HepG2 (cell line): Measurements from ENCODE around the gene STEAP1. TPM values are rescaled to one million over a fixed set of nuclear protein-coding genes. Genes with fewer than 3 reads are reported as not detected.

Source experiments
- ATAC-seq: fragments of 200-7000 bp; cut with Tn5 transposase; 3 replicates; pipeline ENCODE4 v1.9.1; 2020; ENCODE audit warnings: mild to moderate bottlenecking, moderate library complexity
- BruUV-seq: library from RNA; stranded (reverse); fragments of 400-500 nt; replicated peaks from 2 replicates; lab custom pipeline; 2021; lab: Mats Ljungman, UMichigan
- CTCF ChIA-PET: fragments of 300-600 bp; formaldehyde crosslinking; extraction: SDS; loops from one replicate; lab custom pipeline; 2021; ENCODE audit warnings: low total read pairs, inconsistent platforms, low intra/inter-chr PET ratio; lab: Yijun Ruan, JAX
- POLR2A ChIA-PET: fragments of 350-600 bp; sonication (Branson Sonifier 250); formaldehyde crosslinking; loops from one replicate; lab custom pipeline; 2020; ENCODE audit warnings: antibody characterized with exemption, inconsistent platforms; lab: Yijun Ruan, JAX
- DNase-seq: peaks from one replicate; pipeline ENCODE4 v3.0.0-alpha.2; 2015; ENCODE audit warnings: low spot score
- FAIRE-seq: peaks from 3 replicates; lab custom pipeline; 2011; peaks lifted over from hg19 to GRCh38; lab: Jason Lieb, UNC
- H2AFZ ChIP-seq: one replicate; pipeline ENCODE4 v1.6.1; 2011; ENCODE audit warnings: low read length, inconsistent platforms
- H3K27ac ChIP-seq: fragments of 300-600 bp; 3 replicates; pipeline ENCODE4 v1.8.0; 2011; ENCODE audit warnings: mixed run types, mild to moderate bottlenecking, mixed read lengths, low read length, inconsistent platforms; ENCODE audit not compliant: insufficient read depth; ENCODE audit errors: extremely low read length
- H3K27me3 ChIP-seq, 2 experiments: fragments of 200-600 bp in 1 of 2; 2 replicates in 1 of 2; 3 replicates in 1 of 2; pipeline versions ENCODE4 v1.6.0 to v1.8.0; 2011; ENCODE audit warnings: low read length in 2 of 2, mild to moderate bottlenecking in 2 of 2, moderate library complexity in 2 of 2, inconsistent platforms in 1 of 2; ENCODE audit not compliant: insufficient read depth in 2 of 2, control insufficient read depth in 1 of 2
- H3K36me3 ChIP-seq, 2 experiments: fragments of 200-600 bp in 1 of 2; replicated peaks in 1 of 2; 2 replicates in 1 of 2; 3 replicates in 1 of 2; pipeline versions ENCODE4 v1.5.1 to v1.8.0; 2011; ENCODE audit warnings: low read length in 2 of 2, inconsistent platforms in 1 of 2; ENCODE audit not compliant: insufficient read depth in 2 of 2, control insufficient read depth in 1 of 2
- H3K4me1 ChIP-seq: 2 replicates; pipeline ENCODE4 v1.5.1; 2012; ENCODE audit warnings: low read length, inconsistent platforms; ENCODE audit not compliant: insufficient read depth
- H3K4me2 ChIP-seq: 2 replicates; pipeline ENCODE4 v1.6.0; 2011; ENCODE audit warnings: low read depth, low read length, inconsistent platforms
- H3K4me3 ChIP-seq, 3 experiments: fragments of 200-600 bp in 1 of 3; sonication (generic), shearing (Covaris generic) in 1 of 3; replicated peaks in 1 of 3; 2 replicates each; pipeline ENCODE4 v1.5.1; 2011 to 2016; ENCODE audit warnings: low read length in 3 of 3, inconsistent platforms in 2 of 3, low read depth in 2 of 3, mild to moderate bottlenecking in 2 of 3, control low read depth in 1 of 3, mixed read lengths in 1 of 3; ENCODE audit not compliant: insufficient read depth in 1 of 3
- H3K79me2 ChIP-seq: one replicate; pipeline ENCODE4 v1.6.1; 2011; ENCODE audit warnings: low read length, inconsistent platforms; ENCODE audit not compliant: insufficient read depth
- H3K9ac ChIP-seq: 2 replicates; pipeline ENCODE4 v1.6.0; 2011; ENCODE audit warnings: mild to moderate bottlenecking, low read depth, low read length, inconsistent platforms; ENCODE audit not compliant: insufficient read depth
- H3K9me3 ChIP-seq: 2 replicates; pipeline ENCODE4 v1.5.1; 2012; ENCODE audit warnings: mild to moderate bottlenecking, low read length
- H4K20me1 ChIP-seq: 2 replicates; pipeline ENCODE4 v1.6.0; 2011; ENCODE audit warnings: inconsistent platforms, mild to moderate bottlenecking, low read length, moderate library complexity; ENCODE audit not compliant: insufficient read depth
- EP300 ChIP-seq, 3 experiments: sonication (generic) in 1 of 3; formaldehyde crosslinking in 1 of 3; IDR thresholded peaks; 2 replicates each; pipeline versions ENCODE4 v1.5.1 to v1.6.1; 2011 to 2020; ENCODE audit warnings: low read depth in 2 of 3, low read length in 2 of 3, borderline replicate concordance in 1 of 3, improper control_type of control experiment in 1 of 3, mild to moderate bottlenecking in 1 of 3, missing genetic modification reagents in 1 of 3, moderate library complexity in 1 of 3
- RAD51 ChIP-seq: fragments of 450-650 bp; IDR thresholded peaks from 2 replicates; pipeline ENCODE4 v1.6.1; 2016; ENCODE audit warnings: borderline replicate concordance
- TOPORS ChIP-seq: sonication (generic); formaldehyde crosslinking; IDR thresholded peaks from 2 replicates; pipeline ENCODE4 v1.8.0; 2023; ENCODE audit warnings: mild to moderate bottlenecking, missing genetic modification reagents
- YEATS4 ChIP-seq: sonication (generic); formaldehyde crosslinking; IDR thresholded peaks from 2 replicates; pipeline ENCODE4 v1.4.0; 2020; ENCODE audit warnings: missing genetic modification reagents, borderline replicate concordance
- ZBTB7A ChIP-seq: sonication (generic); formaldehyde crosslinking; IDR thresholded peaks from 2 replicates; pipeline ENCODE4 v1.8.0; 2022; ENCODE audit warnings: mild to moderate bottlenecking, missing genetic modification reagents
- ZNF235 ChIP-seq: sonication (generic); formaldehyde crosslinking; IDR thresholded peaks from 2 replicates; pipeline ENCODE4 v1.8.1; 2023; ENCODE audit warnings: mild to moderate bottlenecking, missing genetic modification reagents, borderline replicate concordance
- ZNF570 ChIP-seq: sonication (generic); formaldehyde crosslinking; IDR thresholded peaks from 2 replicates; pipeline ENCODE4 v1.4.0; 2020; ENCODE audit warnings: mild to moderate bottlenecking, missing genetic modification reagents, borderline replicate concordance
- WGBS: methylation state at CpG from one replicate; pipeline ENCODE4 v1.1.6; 2017; ENCODE audit warnings: low lambda C conversion rate; 5-methylcytosine and 5-hydroxymethylcytosine counted together
- in situ Hi-C: cut with HindIII; loops from 2 replicates; pipeline ENCODE4 v1.10.0; 2017; ENCODE audit warnings: low pct_unique_long_range_greater_than_20kb; ENCODE audit not compliant: extremely low pct_ligation_motif_present
- intact Hi-C: fragments of 100-400 bp; cut with micrococcal nuclease; formaldehyde crosslinking; loops from one replicate; pipeline ENCODE4 v1.10.0; 2022; ENCODE audit not compliant: unreplicated experiment
- polyA plus RNA-seq, 8 experiments: library from polyadenylated mRNA; depleted of rRNA in 3 of 8; stranded (reverse) in 7 of 8; unstranded in 1 of 8; fragments of >200 nt; fragmentation: Illumina TruSeq in 4 of 8; extraction: Trizol in 4 of 8; gene quantifications; 2 replicates each; pipeline versions ENCODE4 v1.2.1 to v1.2.3, GENCODE V29; 2011 to 2016; ENCODE audit warnings: low read depth in 4 of 8, missing spikeins in 1 of 8, mixed read lengths in 1 of 8; ENCODE audit not compliant: insufficient read depth in 1 of 8
- total RNA-seq, 5 experiments: library from RNA; depleted of rRNA; stranded (reverse); fragments of >200 nt; fragmentation: Illumina TruSeq; extraction: Trizol; gene quantifications; 2 replicates each; pipeline ENCODE4 v1.2.3, GENCODE V29; 2016; ENCODE audit warnings: low read depth in 1 of 5
- TF ChIP-seq, protein P1 (sequence below): sonication (generic); formaldehyde crosslinking; IDR thresholded peaks from 2 replicates; pipeline ENCODE4 v1.5.1; 2020; ENCODE audit warnings: missing genetic modification reagents, mild to moderate bottlenecking, borderline replicate concordance
- TF ChIP-seq, protein P2 (sequence below): sonication (generic); formaldehyde crosslinking; IDR thresholded peaks from 2 replicates; pipeline ENCODE4 v1.5.1; 2020; ENCODE audit warnings: missing genetic modification reagents, mild to moderate bottlenecking, borderline replicate concordance
- TF ChIP-seq, protein P3 (sequence below): sonication (generic); formaldehyde crosslinking; IDR thresholded peaks from 2 replicates; pipeline ENCODE4 v1.9.0; 2021; ENCODE audit warnings: mild to moderate bottlenecking, missing genetic modification reagents

The STEAP1 gene
- total and polyA plus RNA-seq, 2 of the 13 experiments (the other 11 are each of a cell fraction or from before 2014, with no cell fraction given): 23.2 to 24.2 TPM

DNA sequence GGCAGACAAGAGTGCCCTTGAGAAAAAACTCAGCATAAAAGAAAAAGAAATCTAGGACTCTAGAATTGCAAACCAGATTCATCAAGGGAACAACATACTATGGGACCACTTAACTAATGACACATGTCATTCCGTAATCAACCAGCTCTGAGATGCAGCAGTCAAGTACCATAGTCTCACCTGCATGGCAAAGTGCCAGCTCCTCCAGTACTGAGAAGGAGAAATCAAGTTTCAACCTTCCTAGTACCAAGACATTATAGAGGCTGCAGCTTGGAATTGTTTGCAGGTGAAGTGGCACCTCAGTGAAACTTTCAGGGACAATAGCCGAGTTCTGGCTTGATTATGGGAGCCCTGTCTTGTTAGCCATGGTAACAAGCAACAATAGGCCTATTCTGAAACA is 11.5 kb downstream of the STEAP1 start:
- FAIRE-seq: no peak
- ChIA-PET POLR2A (interaction anchor here (2.7 kb wide), 1 partner anchor 45 kb away, joined by 13 read pairs; the partner anchor contains the start of gene STEAP2), CTCF (no interaction called here)
- ATAC-seq: no peak
- Histone ChIP-seq H3K4me2 (no peak overlapping the region), H3K9ac (no peak overlapping the region), H2AFZ (no peak overlapping the region), H4K20me1 (no peaks in the 10 kb centered on the region), H3K27ac (no peak overlapping the region), H3K4me3 (no peak overlapping the region), H3K4me1 (no peaks in the 10 kb centered on the region), H3K27me3 (no peaks in the 10 kb centered on the region), H3K36me3 (0 out of 5 replicates have a peak, but pooled peaks cover 0 to 4% of the 10 kb centered on the region in 2 experiments), H3K79me2 (no peaks in the 10 kb centered on the region), H3K9me3 (no peaks in the 10 kb centered on the region)
- intact Hi-C loops: no loop called here
- in situ Hi-C loops: no loop called here
- 97% methylated on average over 2 of the region's 2 CpGs for WGBS
- DNase-seq: no peak
- no TSS peak for BruUV-seq
- TF ChIP-seq YEATS4: no peak
- TF ChIP-seq ZNF570 (CRISPR knock-in tag): no peak
- TF ChIP-seq ZBTB7A (CRISPR knock-in tag): no peak
- no peak for TF ChIP-seq ZNF235
- TF ChIP-seq, protein P1, sequence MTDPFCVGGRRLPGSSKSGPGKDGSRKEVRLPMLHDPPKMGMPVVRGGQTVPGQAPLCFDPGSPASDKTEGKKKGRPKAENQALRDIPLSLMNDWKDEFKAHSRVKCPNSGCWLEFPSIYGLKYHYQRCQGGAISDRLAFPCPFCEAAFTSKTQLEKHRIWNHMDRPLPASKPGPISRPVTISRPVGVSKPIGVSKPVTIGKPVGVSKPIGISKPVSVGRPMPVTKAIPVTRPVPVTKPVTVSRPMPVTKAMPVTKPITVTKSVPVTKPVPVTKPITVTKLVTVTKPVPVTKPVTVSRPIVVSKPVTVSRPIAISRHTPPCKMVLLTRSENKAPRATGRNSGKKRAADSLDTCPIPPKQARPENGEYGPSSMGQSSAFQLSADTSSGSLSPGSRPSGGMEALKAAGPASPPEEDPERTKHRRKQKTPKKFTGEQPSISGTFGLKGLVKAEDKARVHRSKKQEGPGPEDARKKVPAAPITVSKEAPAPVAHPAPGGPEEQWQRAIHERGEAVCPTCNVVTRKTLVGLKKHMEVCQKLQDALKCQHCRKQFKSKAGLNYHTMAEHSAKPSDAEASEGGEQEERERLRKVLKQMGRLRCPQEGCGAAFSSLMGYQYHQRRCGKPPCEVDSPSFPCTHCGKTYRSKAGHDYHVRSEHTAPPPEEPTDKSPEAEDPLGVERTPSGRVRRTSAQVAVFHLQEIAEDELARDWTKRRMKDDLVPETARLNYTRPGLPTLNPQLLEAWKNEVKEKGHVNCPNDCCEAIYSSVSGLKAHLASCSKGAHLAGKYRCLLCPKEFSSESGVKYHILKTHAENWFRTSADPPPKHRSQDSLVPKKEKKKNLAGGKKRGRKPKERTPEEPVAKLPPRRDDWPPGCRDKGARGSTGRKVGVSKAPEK (CRISPR knock-in tag): no peak
- no peak for TF ChIP-seq EP300 (IDR thresholded peaks at IDR 0.05; ENCODE audit: low read depth in 2 of 2, low read length in 2 of 2)
- TF ChIP-seq EP300 (CRISPR knock-in tag; IDR thresholded peaks at IDR 0.05; ENCODE audit: borderline replicate concordance): no peak
- no peak for TF ChIP-seq TOPORS (CRISPR knock-in tag)
- TF ChIP-seq, protein P2, sequence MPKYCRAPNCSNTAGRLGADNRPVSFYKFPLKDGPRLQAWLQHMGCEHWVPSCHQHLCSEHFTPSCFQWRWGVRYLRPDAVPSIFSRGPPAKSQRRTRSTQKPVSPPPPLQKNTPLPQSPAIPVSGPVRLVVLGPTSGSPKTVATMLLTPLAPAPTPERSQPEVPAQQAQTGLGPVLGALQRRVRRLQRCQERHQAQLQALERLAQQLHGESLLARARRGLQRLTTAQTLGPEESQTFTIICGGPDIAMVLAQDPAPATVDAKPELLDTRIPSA (CRISPR knock-in tag): no peak
- no peak for TF ChIP-seq RAD51
- TF ChIP-seq, protein P3, sequence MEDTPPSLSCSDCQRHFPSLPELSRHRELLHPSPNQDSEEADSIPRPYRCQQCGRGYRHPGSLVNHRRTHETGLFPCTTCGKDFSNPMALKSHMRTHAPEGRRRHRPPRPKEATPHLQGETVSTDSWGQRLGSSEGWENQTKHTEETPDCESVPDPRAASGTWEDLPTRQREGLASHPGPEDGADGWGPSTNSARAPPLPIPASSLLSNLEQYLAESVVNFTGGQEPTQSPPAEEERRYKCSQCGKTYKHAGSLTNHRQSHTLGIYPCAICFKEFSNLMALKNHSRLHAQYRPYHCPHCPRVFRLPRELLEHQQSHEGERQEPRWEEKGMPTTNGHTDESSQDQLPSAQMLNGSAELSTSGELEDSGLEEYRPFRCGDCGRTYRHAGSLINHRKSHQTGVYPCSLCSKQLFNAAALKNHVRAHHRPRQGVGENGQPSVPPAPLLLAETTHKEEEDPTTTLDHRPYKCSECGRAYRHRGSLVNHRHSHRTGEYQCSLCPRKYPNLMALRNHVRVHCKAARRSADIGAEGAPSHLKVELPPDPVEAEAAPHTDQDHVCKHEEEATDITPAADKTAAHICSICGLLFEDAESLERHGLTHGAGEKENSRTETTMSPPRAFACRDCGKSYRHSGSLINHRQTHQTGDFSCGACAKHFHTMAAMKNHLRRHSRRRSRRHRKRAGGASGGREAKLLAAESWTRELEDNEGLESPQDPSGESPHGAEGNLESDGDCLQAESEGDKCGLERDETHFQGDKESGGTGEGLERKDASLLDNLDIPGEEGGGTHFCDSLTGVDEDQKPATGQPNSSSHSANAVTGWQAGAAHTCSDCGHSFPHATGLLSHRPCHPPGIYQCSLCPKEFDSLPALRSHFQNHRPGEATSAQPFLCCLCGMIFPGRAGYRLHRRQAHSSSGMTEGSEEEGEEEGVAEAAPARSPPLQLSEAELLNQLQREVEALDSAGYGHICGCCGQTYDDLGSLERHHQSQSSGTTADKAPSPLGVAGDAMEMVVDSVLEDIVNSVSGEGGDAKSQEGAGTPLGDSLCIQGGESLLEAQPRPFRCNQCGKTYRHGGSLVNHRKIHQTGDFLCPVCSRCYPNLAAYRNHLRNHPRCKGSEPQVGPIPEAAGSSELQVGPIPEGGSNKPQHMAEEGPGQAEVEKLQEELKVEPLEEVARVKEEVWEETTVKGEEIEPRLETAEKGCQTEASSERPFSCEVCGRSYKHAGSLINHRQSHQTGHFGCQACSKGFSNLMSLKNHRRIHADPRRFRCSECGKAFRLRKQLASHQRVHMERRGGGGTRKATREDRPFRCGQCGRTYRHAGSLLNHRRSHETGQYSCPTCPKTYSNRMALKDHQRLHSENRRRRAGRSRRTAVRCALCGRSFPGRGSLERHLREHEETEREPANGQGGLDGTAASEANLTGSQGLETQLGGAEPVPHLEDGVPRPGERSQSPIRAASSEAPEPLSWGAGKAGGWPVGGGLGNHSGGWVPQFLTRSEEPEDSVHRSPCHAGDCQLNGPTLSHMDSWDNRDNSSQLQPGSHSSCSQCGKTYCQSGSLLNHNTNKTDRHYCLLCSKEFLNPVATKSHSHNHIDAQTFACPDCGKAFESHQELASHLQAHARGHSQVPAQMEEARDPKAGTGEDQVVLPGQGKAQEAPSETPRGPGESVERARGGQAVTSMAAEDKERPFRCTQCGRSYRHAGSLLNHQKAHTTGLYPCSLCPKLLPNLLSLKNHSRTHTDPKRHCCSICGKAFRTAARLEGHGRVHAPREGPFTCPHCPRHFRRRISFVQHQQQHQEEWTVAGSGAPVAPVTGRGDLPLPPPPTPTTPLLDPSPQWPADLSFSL (CRISPR knock-in tag): no peak
